Pericardium fibroblast (primary cell): Measurements from ENCODE around the gene RFPL2. TPM values are rescaled to one million over a fixed set of nuclear protein-coding genes. Genes with fewer than 3 reads are reported as not detected.

Source experiments
- total RNA-seq: library from RNA; depleted of rRNA; stranded (reverse); fragments of >200 nt; gene quantifications from 2 replicates; pipeline ENCODE4 v1.2.3, GENCODE V29; 2015

Gene RFPL2
- not detected in 2 replicates for total RNA-seq

DNA sequence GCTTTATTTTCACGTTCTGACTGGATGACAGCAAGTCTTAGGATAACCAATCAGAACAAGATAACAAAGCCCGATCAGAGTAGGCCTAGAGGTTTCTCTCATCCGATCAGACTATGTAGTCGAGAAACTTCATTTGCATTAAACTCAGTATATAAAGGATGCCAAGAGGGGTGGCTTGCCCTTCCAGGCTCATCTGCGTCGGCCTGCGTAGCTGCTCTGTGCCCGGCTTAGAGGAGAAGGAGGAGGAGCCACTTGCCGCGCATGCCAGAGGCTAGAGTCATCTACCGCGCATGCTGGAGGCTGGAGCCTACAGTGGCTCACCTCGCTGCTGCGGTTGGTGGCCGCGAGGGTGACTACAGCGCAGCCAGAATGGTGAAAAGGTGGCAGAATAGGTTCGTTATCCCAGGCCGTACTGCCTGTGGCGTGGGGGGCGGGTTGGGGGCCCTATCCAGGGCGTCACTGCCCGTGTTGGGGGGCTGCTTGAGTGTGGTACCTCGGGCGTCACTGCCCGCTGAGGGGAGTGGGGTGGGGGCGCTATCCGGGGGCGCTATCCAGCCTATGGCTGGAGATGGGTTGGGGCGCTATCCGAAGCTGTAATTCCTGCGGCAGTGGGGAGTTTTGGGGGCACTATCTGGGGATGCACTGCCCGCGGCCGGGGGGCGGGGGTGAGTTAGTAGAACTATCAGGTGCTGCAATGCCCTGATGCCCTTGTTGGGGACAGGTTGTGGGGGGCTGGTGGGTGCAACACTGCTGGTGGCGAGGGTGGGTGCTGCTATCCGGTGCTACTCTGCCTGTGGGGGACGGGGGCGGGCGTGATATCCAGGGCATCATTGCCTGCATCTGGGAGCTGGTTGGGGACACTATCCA, at the start of gene RFPL2:
RFPL2 (minus strand) TSS at position 218 of the 867 bp plus-strand sequence. CDS start 2,622 bp downstream, outside the sequence.

GRCh38 chr22:32158712-32159533, 46.0 kb downstream of the RFPL2 start, which contains the start of gene C22orf42:
Gene C22orf42, minus strand, starts transcription at chr22:32159303. Its CDS starts 88 bp downstream, at chr22:32159215.

Other genes starting within 250 kb of the RFPL2 start
- gene SLC5A1, start 161.8 kb downstream of the RFPL2 start, total RNA-seq, result not detected in 2 replicates
- gene C22orf42, start 45.8 kb downstream of the RFPL2 start, total RNA-seq, result not detected in 2 replicates
- gene SLC5A4, start 50.3 kb upstream of the RFPL2 start, total RNA-seq, result not detected in 2 replicates
- not detected in 2 replicates for gene RFPL3, start 152.8 kb upstream of the RFPL2 start, total RNA-seq
- gene RTCB, start 207.2 kb upstream of the RFPL2 start, total RNA-seq, result 54.8 and 68.4 TPM in 2 replicates